SIG-M5 treated with dmso at 0.1 percent for 504 hours (cell line): Measurements from ENCODE around the gene PPFIBP2.

Experiments used
- DNase-seq: peaks from one replicate; lab custom pipeline; 2025; ENCODE audit not compliant: unreplicated experiment; lab: John Stamatoyannopoulos, UW

Gene PPFIBP2

GRCh38 chr11:7548659-7549274 is 35.0 kb downstream of the PPFIBP2 start:
- DNase-seq, result no peak

DNA sequence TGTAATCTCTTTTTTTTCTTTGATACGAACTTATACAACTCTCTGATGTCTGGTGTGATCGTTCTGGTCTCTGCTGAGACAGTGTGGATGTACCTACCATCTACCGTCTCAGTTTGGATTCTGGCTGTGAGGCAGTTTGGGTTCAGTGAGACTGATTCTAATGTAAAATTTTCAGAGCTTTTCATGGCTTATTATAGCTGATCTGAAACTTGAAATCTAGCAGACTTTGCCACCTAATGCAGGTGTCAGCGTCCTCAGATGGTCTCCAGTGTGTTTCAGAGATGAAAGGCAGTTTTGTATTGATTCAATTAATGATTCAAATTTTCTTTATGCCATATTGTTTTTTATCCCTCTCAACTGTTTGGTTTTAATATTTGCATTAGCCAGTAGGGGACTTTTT is 35.9 kb downstream of the PPFIBP2 start:
- DNase-seq, result no peak

- DNase-seq, result no peak
Measured at GRCh38 chr11:7551571-7551970, 37.8 kb downstream of the PPFIBP2 start.

DNA sequence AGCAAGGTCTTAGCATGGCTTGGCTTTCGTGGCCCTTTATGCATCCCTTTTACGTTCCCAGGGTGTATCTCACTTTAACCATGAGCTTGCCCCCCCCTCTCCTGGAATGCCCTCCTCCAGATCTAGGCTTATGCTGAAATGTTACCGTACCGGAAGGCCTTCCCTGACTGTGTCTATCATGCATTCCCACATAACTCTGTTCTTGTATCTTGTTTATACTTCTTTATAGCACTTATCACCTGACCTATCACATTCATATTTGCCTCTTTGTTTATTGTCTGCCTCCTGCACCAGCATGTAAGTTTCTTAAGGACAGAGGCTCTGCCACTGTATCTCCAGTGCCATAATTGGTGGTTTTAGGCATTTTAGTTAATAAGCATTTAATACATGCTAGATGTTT is 38.9 kb downstream of the PPFIBP2 start:
- no peak for DNase-seq

DNA sequence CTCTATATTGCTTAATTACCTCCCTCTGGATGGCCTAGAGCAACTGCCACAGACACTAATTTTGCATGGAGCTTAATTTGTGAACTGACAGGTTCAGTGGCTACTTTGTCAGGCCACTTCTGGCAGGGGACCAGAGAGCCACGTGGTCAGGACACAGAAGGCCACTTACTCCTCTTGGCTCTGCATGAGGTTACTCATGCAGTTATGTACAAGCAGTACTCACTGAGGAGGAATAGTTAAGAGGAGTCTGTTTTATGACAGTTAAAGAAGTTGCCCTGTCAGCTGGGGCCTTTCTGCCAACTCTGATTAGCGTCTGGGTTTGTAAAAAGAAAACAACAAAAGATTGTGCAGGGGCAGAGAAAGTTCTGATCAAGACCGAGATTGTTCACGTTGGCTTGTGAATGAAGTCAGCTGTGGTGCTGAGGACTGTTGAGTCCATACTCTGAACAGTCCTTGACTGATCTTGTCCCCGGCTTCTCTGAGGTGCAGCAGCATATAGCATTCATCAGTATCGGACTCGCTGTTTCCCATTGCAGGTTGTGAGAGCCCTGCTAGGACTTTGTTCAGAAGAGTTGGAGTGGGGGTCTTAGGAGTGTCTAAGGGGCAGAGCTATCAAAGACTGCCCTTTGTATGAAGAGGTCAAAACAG is 41.4 kb downstream of the PPFIBP2 start:
- DNase-seq, result no peak

DNA sequence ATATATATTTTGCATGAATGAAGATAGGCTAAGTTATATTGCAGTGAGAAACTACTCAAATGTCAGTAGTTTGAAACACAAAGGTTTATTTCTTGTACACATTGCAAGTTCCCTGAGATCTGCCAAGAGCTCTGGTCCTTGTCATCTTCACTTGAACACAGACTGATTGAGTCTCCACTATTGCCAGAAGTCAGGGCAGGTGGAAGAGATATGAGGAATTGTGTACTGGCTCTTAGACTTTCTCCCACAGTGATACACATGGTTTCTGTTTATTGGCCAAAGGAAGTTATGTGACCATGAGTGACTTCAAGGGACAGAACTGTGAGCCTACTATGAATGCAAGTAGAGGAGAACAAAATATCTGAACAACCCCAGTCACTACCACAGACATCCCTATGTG is 44.2 kb downstream of the PPFIBP2 start:
- no peak for DNase-seq

GRCh38 chr11:7559398-7560283 is 45.8 kb downstream of the PPFIBP2 start:
- no peak for DNase-seq

GRCh38 chr11:7561562-7561961 is 47.8 kb downstream of the PPFIBP2 start:
- DNase-seq, result no peak

DNA sequence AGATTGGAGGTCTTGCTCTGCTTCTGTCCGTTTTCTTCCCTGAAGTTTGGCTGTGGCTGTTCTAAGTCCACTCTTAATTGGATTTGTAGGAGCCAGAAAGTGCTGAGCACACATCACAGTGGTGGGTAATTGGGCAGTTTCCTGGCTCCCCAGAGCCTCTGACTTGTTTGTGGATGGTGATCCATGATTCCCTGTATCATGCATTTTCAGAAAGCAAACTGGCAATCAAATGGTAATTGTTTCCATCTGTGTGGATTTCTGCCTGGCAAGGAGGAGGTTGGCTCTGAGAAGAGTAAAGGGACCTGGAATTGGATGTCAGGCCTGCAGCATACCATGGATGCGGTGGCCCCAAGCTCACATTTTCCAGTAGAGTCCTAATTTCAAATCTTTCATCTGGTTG is 49.5 kb downstream of the PPFIBP2 start:
- no peak for DNase-seq

DNA sequence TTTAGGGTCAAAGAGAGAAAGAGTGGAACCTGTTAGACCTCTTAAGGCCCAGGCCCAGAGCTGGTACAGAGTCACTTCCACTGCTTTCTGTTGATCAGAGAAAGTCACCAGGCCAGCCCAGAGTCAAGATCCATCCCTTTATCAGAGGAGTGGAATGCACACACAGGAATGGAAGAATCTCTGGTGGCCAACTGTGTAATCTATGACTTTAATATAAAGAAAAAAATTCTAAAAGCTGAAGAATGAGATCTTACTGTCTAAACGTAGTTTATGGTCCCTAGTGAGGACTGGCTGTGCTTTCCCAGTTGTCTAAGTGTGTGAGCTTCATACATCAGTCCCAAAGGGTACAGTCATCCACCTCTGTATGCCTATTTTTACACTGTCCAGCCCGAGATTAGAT is 51.0 kb downstream of the PPFIBP2 start:
- no peak for DNase-seq

DNA sequence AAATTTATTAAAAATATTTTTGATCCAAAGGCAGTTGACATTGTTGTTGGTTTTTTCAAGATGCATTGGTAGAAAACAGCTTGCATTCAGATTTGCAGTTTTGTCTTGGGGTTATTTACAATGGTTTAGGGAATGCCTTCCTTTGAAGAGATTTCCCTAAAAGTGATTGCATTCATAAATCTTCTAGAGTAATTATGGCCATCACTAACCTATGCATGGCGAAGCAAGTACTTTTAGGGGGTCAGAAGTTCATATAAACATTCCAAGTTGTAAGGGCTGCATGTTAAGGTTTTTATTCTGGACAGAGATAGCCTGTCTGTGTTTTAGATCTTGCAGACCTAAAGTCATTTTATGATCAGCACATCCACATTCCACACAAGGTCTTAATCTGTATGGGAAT is 53.5 kb downstream of the PPFIBP2 start:
- no peak for DNase-seq

DNA sequence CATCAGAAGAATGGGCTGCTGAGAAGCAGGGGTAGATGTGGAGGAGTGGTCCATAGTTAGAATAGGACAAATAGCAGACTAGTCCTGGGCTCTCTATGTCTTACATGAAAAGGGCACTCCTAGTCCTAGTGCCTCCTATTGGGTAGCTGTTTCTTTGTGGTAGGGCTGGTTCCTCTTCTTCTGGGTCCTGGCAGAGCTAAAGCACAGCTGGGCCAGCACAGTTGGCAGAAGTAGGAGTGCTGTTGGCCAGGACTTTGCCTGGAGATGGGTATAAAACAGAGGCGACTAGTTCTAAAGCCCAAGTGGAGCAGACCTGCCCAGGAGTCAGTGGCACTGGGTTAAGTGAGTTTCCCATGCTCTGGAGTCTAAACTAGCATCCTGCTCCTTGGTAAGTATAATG is 55.2 kb downstream of the PPFIBP2 start:
- no peak for DNase-seq

DNA sequence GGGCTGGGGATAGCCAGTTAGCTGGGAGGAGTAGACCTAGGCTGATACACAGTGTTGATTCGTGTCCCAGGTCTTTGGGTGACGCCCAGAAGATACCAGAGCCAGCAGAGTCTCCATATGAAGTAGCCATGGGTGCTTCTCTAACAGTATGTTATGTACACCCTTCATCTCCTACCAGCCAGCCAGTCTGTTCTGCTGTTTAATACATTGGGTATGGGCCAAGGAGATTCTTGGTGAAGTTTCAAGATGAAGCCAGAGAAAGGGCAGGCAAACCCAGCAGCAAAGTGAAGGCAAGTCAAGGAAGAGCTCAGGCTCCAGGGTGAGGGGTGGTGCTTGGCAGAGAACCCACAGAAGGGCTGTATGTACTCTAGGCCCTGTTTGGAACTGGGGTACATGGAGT is 56.4 kb downstream of the PPFIBP2 start:
- DNase-seq, result no peak

DNA sequence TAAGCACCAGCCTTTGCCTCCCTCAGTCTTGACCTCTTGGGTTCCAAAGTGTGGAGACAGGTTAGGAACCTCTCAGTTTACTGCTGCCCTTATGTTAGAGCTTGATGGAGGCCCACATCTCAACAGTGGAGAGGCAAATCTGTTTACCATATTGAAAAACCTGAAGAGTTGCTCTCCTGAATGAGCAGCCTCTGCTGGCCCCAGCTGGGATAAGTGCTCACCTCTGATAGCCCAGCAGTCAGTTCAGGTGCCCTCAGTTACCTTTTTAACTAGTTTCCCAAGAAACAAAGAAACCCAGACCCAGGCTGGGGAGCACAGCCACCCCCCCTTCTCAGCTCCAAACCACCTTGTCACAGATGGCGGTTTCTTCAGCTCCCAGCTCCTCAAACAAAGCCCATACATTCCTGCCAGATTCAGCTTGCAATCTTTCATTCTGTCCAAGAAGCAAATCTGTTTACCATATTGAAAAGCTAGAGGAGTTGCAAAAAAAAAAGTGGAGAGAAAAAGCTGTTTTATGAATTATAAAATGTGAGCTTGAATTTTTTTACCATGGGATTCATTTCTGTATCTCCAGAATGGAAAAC is 57.2 kb downstream of the PPFIBP2 start:
- no peak for DNase-seq

DNA sequence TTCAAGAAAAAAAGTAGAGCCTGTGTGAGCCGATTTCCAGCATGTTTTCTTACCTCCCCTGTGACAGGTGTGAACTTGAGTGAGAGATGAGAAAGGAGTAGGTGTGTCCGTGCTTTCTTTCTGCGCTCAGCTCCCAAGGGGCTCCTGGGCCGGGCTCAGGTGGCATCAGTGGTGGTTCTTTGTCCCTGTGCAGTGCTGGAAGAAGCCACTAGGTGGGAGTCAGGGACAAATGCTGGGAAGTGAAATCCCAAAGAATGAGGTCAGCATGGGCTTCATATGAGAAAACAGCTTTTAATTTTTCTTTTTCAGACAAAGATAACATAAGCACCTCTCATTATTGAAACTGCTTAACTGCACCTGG is 57.8 kb downstream of the PPFIBP2 start:
- DNase-seq, result no peak

DNA sequence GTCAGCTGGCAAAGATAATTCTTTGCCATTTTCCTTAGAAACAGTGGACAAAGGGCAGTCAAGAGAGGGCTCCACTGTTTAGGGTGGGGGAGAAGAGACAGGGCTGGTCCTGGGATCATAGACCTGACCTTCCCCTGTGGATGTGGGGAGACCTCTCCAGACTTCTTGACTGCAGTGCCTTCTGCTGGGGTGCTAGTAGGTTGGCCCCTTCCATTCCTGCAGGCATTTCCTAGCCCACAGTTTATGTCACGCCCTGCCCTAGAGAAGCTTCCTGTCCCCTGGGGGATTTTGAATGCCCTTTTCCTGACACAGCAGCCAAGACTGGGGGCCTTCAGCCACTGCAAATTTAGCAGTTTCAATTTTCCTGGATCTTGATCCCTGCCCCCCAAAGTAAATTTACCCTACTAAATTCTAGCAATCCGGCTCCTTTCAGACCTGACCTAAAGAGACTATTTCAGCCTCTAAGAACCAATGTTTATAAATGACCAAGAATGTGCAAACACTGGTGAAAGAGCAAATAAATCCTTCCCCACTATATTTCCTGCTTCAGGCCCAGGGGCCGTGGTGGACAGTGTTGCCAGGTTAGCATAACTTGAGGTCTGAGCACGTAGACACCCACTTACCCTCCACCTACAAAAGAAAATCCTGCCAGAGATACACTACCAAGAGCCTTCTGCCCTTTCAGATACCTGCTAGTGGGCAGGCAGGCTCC is 58.4 kb downstream of the PPFIBP2 start:
- DNase-seq, result no peak

DNA sequence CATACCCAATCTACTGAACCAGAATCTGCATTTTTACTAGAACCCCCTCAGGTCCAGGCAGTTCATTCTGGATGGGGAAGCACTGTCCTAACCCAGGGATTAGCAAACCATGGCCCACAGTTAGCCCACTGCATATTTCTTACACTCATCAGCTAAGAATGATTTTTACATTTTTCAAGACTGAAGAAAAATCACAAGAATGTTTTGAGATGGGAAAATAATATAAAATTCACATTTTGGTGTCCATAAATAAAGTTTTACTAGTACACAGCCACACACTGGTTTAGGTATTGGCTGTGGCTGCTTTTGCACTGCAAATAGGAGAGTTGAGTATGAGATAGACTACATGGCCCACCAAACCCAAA is 59.4 kb downstream of the PPFIBP2 start:
- no peak for DNase-seq

- no peak for DNase-seq
Measured at GRCh38 chr11:7573558-7574296, 59.9 kb downstream of the PPFIBP2 start.

- no peak for DNase-seq
Measured at GRCh38 chr11:7574491-7575130, 60.8 kb downstream of the PPFIBP2 start.
